Activated CD4-positive, alpha-beta T cell treated with anti-CD3 and anti-CD28 coated beads, Interleukin-10, Interleukin-2, amounts not matched to agents 100 ng/mL and 50 ng/mL, durations not matched to agents 16 hours and 8 hours (primary cell): Measurements from ENCODE around the gene LIMD2.
A peak's percentile ranks its signal among the peaks of the same experiment; 100 is the strongest.
"Not testable (repeated sequence)": the region's sequence is repeated elsewhere in the genome, so short reads cannot be mapped to it uniquely, and the experiment has no call there.

Experiments
- DNase-seq: peaks from one replicate; pipeline ENCODE4 v3.0.0-alpha.2; 2020

The LIMD2 gene

DNA sequence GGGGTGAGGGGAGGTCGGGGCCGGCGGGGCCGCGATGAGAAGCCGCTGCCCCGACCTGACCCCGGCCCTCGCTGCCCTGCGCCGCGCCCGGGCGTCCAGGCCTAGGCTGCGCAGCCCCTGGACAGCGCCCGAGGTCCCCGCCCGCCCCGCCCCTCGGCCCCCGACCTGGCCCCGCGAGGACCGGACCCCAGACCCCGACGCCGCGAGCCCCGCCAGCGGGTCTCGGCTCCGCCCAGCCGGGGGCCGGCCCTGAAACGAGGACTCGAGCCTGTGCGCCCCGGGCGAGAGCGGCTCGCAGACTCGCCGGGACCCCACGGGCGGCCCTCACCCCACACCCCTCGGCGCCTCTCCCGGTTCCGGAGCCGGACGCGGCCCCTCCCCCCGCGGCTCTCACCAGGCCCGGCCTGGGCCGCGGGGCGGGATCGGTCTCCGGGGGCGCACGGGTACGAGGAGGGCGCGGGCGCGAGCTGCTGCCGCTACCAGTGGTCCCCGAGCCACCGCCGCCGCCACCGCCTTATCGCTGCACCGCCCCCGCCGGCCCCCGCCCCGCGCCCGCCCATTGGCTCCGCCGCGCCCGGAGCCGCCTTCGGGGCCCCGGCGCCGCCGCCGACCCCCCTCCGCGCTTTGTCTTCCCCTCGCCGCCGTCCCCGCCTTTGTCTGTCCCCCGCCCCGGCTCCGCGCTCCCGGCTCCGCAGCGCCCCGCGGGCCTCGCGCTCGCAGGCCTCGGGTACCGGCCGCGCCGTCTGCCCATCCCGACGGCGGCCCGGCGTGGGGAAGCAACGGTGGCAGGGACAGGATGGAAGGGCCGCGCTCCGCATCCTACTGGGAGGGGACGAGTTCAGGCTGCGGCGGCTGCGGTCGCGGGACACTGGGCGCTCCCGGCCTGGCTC, at the start of gene LIMD2:
Gene LIMD2, minus strand, starts transcription at position 488 of the 890 bp plus-strand sequence. CDS start 827 bp downstream, outside the sequence.
- peak; percentile 83 for DNase-seq

GRCh38 chr17:63741408-63742173, 41.7 kb upstream of the LIMD2 start, which contains the start of gene STRADA:
Gene STRADA (minus strand): TSS chr17:63741799. CDS start chr17:63728369, 13,430 bp downstream.
- DNase-seq, result peak; percentile 100

- peak; percentile 8 for DNase-seq
Observed at GRCh38 chr17:63741143-63741407, 41.1 kb upstream of the LIMD2 start.

DNA sequence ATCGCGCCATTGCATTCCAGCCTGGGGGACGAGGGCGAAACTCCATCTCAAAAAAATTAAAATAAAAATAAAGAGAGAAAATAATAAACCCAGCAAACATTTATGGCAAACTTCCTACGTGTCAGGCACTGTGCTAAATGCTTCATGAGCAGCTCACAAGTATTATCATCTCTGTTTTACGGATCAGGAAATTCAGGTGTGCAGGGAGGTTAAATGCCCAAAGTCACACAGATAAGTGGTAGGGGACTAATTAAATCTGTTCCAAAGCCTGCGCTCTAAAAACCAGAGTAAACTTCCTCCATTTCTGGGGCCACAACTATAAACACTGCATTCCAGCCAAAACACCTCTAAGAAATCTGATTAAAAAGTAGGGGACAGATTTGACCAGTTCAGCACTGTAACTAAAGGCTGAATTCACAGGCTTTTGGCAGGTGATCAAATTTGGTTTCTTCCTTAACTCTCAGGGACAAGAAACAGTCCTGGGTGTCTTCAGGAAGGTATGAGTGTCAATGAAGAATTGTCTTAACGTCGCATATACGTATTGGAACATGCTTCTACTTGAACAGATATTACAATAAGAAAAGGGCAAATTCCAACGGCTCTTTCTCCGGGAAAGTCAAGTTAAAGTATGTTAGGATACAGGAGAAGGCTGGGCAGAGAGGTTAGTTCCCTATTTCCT, 40.7 kb upstream of the LIMD2 start:
- DNase-seq, result no peak

- DNase-seq, result no peak
Observed at GRCh38 chr17:63735691-63736090, 35.8 kb upstream of the LIMD2 start.

DNA sequence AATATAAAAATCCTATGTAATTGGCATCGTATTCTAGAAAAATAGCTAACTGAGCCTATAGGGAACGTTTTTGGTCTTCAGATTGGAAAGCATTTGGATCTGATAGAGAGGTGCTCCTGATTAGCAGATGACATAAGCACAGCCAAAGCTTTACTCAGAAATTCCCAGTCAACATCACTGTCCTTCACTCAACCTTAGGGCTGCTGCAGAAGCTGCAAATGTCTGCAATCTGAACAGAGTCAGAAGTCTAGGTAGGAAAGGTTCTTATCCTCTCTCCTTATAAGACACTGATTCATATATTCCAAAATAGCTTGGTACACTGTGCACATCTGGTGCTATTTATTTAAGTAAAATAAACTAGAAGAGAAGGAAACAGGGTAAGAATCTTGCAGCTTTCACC, 22.5 kb upstream of the LIMD2 start:
- DNase-seq, result no peak

- DNase-seq, result not testable (repeated sequence)
Observed at GRCh38 chr17:63720194-63720593, 20.3 kb upstream of the LIMD2 start.

DNA sequence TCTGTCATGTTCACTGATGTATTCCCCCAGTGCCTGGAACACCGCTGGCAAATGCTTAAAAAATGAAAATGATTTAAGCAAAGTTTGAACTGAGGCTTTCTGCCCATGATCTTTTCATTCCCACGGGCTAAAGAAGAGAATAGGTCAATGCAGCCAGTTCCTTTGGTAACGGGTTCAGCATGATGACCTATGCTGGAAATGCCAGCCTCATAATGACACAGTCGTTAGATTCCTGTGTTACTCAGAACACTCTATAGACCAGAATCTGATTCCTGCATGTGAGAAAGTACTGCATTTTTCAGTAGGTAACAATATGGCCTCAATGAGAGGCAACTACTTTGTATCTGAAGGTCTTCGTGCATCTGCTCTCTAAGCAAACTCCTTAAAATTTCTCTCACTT, 19.1 kb upstream of the LIMD2 start:
- no peak for DNase-seq

- DNase-seq, result no peak
Observed at GRCh38 chr17:63716426-63716825, 16.5 kb upstream of the LIMD2 start.

DNA sequence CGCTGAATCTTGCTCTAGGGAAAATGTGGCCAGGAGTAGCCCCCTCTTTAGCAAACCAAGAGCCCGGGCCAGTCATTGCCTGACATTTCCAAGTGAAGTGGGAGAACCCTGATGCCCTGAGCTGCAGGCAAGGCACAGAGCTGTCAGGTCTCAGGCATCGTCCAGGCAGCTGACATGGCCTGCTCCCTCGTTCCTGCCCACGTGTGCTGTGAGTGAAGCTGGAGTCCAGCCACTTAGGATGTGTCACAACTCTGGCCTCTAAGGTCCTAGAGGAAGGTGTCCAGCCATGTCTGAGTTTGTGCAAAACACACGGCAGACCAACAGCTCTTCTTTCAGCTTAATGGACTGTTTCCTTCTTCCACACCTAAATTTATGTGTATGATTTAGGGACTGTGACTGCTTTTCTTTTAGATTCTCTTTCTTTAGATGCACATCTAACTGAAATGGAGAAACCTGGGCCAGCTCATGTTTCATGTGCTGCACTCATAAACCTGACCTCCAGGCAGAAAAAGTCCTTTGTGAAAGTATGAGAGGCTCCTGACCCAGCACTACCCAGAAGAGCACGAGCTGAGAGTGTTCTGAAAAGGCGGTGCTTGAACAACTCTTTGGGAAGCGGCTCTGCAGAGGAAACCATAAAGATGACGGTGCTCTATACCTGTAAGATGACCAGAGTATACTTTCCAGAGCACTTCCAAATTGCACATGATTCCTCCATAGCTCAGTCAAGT, 14.8 kb upstream of the LIMD2 start:
- no peak for DNase-seq

DNA sequence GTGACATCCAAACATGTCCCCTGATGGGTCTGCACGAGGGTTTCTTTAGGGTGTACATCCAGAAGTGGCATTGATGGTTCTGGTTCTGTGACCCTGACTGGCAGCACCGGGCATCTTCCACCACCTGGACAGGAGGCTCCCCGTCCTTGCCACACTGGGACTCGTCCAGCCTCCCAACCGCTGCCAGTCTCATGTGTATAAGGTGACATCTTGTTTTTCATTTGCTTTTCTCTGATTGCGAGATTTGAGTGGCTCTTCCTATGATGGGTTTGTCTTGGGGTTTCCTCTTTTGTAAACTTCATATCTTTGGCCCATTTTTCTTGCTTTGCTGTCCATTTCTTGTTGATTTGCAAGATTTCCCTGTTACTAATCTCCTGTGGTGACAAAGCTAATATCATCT, 9.2 kb upstream of the LIMD2 start:
- DNase-seq, result no peak

DNA sequence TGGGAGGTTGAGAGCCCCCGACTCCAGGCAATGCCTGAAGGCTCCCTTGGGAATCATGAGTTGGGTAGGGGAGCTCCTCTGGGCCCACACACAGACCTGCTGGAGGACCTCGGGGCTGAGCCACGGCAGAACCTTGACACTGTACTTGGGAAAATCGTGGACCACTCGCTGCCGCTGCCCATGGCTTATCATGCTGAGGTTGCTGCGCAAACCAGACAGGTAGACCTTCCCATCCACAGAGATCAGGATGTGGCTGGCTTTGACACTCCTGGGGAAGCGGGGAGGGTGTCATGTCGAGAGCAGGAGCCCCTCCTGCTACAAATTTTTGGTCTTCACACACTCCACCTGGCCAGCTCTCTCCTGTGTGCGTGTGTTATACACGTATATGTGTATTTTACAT, 7.2 kb upstream of the LIMD2 start:
- no peak for DNase-seq

DNA sequence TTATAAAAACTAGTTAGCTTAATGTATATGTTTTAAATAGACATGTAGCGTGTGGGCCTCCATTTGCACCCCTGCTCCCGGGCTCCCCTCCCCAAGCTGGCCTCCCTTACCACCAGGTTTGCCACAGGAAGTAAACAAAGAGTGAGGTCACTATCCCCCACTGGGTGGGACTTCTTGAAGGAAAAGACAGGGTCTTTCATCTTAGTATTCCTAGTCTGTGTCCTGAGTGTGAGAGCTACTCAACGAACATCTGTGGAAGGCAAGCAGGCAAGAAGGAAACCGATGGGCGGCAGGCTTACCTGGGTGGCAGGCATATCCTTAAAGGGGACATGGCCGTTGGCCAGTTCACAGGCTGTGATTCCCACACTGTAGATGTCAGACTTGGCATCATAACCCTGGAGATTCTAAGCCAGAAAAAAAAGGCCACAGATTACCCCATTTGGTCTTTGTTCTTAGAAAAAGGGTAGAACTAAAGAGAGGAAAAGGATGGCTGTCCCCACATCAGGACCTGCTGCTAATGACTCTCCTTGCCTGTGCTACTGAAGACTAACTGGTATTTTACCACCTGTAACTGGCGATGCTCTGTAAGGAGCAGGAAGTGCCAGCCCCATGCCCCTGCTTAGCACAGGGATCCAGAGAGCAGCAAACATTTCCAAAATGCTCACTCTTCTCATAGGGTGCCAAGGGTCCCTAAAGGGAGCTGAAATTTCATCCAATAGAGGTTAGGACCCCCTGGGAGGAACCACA, 6.6 kb upstream of the LIMD2 start:
- DNase-seq, result no peak

GRCh38 chr17:63705657-63706056, 5.7 kb upstream of the LIMD2 start:
- no peak for DNase-seq

DNA sequence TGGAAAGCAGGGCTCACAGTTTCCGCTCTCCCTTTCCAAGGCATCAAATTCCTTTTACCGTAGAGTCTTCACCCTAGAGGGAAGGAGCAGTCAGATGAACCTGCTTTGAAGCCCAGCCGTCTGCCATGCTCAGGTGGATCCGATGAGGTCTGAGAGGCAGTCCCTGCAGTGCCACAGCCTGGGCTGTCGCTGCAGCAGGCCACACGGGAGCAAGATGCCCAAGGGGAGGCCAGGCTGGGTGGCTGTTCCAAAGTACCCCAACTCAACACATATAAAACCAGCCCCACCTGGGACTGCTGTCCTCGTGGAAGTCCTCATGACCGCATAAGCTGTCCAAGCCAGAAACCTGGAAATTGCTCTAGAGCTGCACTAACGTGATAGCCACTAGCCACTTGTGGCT, 4.9 kb upstream of the LIMD2 start:
- DNase-seq, result no peak

GRCh38 chr17:63704259-63704576, 4.3 kb upstream of the LIMD2 start:
- DNase-seq, result no peak

GRCh38 chr17:63703556-63704258, 3.8 kb upstream of the LIMD2 start:
- no peak for DNase-seq

DNA sequence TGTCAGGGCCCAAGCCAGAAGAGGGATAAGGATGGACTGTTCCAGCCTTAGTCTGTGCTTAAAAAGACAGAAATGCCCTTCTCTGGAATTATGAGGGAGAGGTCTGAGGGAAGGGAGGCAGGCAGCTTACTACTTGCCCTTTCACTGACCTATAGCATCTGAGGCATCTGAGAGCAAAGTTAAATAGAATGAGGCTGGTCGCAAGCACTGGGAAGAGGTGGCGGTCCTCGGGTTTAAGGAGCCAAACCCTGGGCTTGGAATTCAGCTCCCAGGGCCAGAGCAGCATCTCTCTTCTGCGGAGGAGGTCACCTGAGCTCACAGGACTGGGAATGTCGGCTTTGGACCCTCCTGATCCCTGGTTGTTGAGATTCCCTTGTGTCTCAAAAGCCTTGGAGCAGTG, 3.1 kb upstream of the LIMD2 start:
- DNase-seq, result no peak

- no peak for DNase-seq
Observed at GRCh38 chr17:63702721-63703015, 2.7 kb upstream of the LIMD2 start.

GRCh38 chr17:63701868-63702720, 2.2 kb upstream of the LIMD2 start:
- peak; percentile 89 for DNase-seq

DNA sequence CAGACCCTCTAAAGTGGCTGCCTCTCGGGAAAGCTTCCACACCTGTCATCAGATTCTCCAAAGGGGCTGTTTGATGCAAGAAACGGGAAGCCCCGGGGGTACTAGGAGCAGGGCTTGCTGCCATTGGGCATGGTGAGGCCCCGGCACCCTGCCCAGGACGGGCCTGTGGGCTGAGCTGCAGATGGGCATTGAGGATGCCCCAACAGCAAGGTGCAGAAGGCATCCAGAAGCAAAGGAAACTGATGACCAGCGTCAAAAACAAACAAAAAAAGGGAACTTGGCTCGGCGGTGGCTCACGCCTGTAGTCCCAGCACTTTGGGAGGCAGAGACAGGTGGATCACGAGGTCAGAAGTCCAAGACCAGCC, 1.5 kb upstream of the LIMD2 start:
- DNase-seq, result no peak
